WTC11 (cell line): ENCODE measurements around the gene ANO10. TPM values are rescaled to one million over a fixed set of nuclear protein-coding genes. Genes with fewer than 3 reads are reported as not detected.

Source experiments
- ATAC-seq: fragments of 200-7000 bp; cut with Tn5 transposase; 2 replicates; pipeline ENCODE4 v1.10.0; 2021; ENCODE audit warnings: mild to moderate bottlenecking, moderate library complexity
- CTCF ChIA-PET: fragments of 300-600 bp; sonication (Branson Sonifier 250); formaldehyde crosslinking; loops from one replicate; lab custom pipeline; 2021; ENCODE audit warnings: antibody characterized with exemption; lab: Charles Lee
- POLR2A ChIA-PET: fragments of 350-600 bp; sonication (Branson Sonifier 250); formaldehyde crosslinking; loops from one replicate; lab custom pipeline; 2021; ENCODE audit warnings: antibody characterized with exemption; lab: Charles Lee
- DNase-seq: peaks from one replicate; pipeline ENCODE4 v3.0.0; 2021; ENCODE audit warnings: low spot score
- H3K27ac Mint-ChIP-seq: 2 replicates; pipeline ENCODE4 v1.8.0; 2021; ENCODE audit warnings: mixed read lengths
- H3K27me3 Mint-ChIP-seq: 2 replicates; pipeline ENCODE4 v1.8.0; 2021; ENCODE audit warnings: low read depth, mild to moderate bottlenecking, moderate library complexity, mixed read lengths
- H3K36me3 Mint-ChIP-seq: 2 replicates; pipeline ENCODE4 v1.8.0; 2021; ENCODE audit warnings: mixed read lengths
- H3K4me1 Mint-ChIP-seq: 2 replicates; pipeline ENCODE4 v1.8.0; 2022; ENCODE audit warnings: mixed read lengths
- H3K4me3 Mint-ChIP-seq: 2 replicates; pipeline ENCODE4 v1.8.0; 2021; ENCODE audit warnings: mild to moderate bottlenecking, moderate library complexity, mixed read lengths
- H3K9me3 Mint-ChIP-seq: 2 replicates; pipeline ENCODE4 v1.8.0; 2021; ENCODE audit warnings: mixed read lengths
- CBFB ChIP-seq: sonication (generic); formaldehyde crosslinking; IDR thresholded peaks from 2 replicates; pipeline ENCODE4 v1.8.1; 2022; ENCODE audit warnings: mild to moderate bottlenecking, low read depth, missing genetic modification reagents
- CDX4 ChIP-seq: fragments of 250-450 bp; sonication (Bioruptor Pico); IDR thresholded peaks from 2 replicates; pipeline ENCODE4 v1.9.0; 2021; ENCODE audit warnings: moderate library complexity, mild to moderate bottlenecking, inconsistent platforms, borderline replicate concordance
- FOXJ3 ChIP-seq: sonication (generic); formaldehyde crosslinking; IDR thresholded peaks from 2 replicates; pipeline ENCODE4 v1.9.0; 2021; ENCODE audit warnings: missing genetic modification reagents, mild to moderate bottlenecking, borderline replicate concordance
- GRHL2 ChIP-seq: fragments of 250-450 bp; sonication (Bioruptor Pico); IDR thresholded peaks from 2 replicates; pipeline ENCODE4 v1.8.0; 2022; ENCODE audit warnings: mild to moderate bottlenecking, moderate library complexity; ENCODE audit not compliant: insufficient replicate concordance, severe bottlenecking
- JUN ChIP-seq: sonication (generic); formaldehyde crosslinking; IDR thresholded peaks from 2 replicates; pipeline ENCODE4 v1.8.0; 2023; ENCODE audit warnings: mild to moderate bottlenecking, missing genetic modification reagents
- OVOL2 ChIP-seq: fragments of 250-450 bp; sonication (Bioruptor Pico); IDR thresholded peaks from 2 replicates; pipeline ENCODE4 v1.9.0; 2021; ENCODE audit warnings: mild to moderate bottlenecking, borderline replicate concordance
- PRRX2 ChIP-seq: fragments of 250-450 bp; sonication (Bioruptor Pico); IDR thresholded peaks from 2 replicates; pipeline ENCODE4 v1.8.0; 2021; ENCODE audit warnings: mild to moderate bottlenecking
- RORB ChIP-seq: fragments of 250-450 bp; sonication (Bioruptor Pico); IDR thresholded peaks from 2 replicates; pipeline ENCODE4 v1.9.0; 2021; ENCODE audit warnings: mild to moderate bottlenecking
- SMAD3 ChIP-seq: sonication (generic); formaldehyde crosslinking; IDR thresholded peaks from 2 replicates; pipeline ENCODE4 v1.8.0; 2022; ENCODE audit warnings: missing genetic modification reagents, mild to moderate bottlenecking, borderline replicate concordance
- TCF7 ChIP-seq: sonication (generic); formaldehyde crosslinking; IDR thresholded peaks from 2 replicates; pipeline ENCODE4 v1.8.0; 2022; ENCODE audit warnings: mild to moderate bottlenecking, low read depth, missing genetic modification reagents, moderate library complexity
- ZBTB43 ChIP-seq: sonication (generic); formaldehyde crosslinking; IDR thresholded peaks from 2 replicates; pipeline ENCODE4 v1.8.1; 2023; ENCODE audit warnings: mild to moderate bottlenecking, missing genetic modification reagents
- ZNF121 ChIP-seq: sonication (generic); formaldehyde crosslinking; IDR thresholded peaks from 2 replicates; pipeline ENCODE4 v1.8.0; 2023; ENCODE audit warnings: missing genetic modification reagents
- ZNF281 ChIP-seq: sonication (generic); formaldehyde crosslinking; IDR thresholded peaks from 2 replicates; pipeline ENCODE4 v1.8.0; 2023; ENCODE audit warnings: mild to moderate bottlenecking, missing genetic modification reagents
- ZNF396 ChIP-seq: fragments of 250-450 bp; sonication (Bioruptor Pico); IDR thresholded peaks from 2 replicates; pipeline ENCODE4 v1.8.0; 2021; ENCODE audit warnings: mild to moderate bottlenecking, moderate library complexity, borderline replicate concordance
- total RNA-seq: library from RNA; stranded (reverse); gene quantifications from 3 replicates; pipeline ENCODE4 v1.2.3, GENCODE V29; 2021
- TF ChIP-seq, protein P1 (sequence below): sonication (generic); formaldehyde crosslinking; IDR thresholded peaks from 2 replicates; pipeline ENCODE4 v1.8.1; 2023; ENCODE audit warnings: mild to moderate bottlenecking, moderate library complexity, missing genetic modification reagents
- TF ChIP-seq, protein P2 (sequence below): fragments of 250-450 bp; sonication (Bioruptor Pico); conservative IDR thresholded peaks from 2 replicates; pipeline ENCODE4 v1.9.0; 2021; ENCODE audit warnings: mild to moderate bottlenecking
- TF ChIP-seq, protein P3 (sequence below): sonication (generic); formaldehyde crosslinking; IDR thresholded peaks from 2 replicates; pipeline ENCODE4 v1.8.1; 2022; ENCODE audit warnings: missing genetic modification reagents, borderline replicate concordance
- TF ChIP-seq, protein P4 (sequence below): sonication (generic); formaldehyde crosslinking; IDR thresholded peaks from 2 replicates; pipeline ENCODE4 v1.8.0; 2022; ENCODE audit warnings: mild to moderate bottlenecking, missing genetic modification reagents

Gene ANO10
- total RNA-seq, 1 experiment from 2014 or later = 35.1 TPM

- TF ChIP-seq OVOL2 (CRISPR knock-in tag) (no peak), ZNF121 (CRISPR knock-in tag) (no peak), GRHL2 (no peak), ZBTB43 (CRISPR knock-in tag) (no peak)
- TF ChIP-seq, protein P1, sequence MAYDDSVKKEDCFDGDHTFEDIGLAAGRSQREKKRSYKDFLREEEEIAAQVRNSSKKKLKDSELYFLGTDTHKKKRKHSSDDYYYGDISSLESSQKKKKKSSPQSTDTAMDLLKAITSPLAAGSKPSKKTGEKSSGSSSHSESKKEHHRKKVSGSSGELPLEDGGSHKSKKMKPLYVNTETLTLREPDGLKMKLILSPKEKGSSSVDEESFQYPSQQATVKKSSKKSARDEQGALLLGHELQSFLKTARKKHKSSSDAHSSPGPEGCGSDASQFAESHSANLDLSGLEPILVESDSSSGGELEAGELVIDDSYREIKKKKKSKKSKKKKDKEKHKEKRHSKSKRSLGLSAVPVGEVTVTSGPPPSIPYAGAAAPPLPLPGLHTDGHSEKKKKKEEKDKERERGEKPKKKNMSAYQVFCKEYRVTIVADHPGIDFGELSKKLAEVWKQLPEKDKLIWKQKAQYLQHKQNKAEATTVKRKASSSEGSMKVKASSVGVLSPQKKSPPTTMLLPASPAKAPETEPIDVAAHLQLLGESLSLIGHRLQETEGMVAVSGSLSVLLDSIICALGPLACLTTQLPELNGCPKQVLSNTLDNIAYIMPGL = no peak
- H3K4me3 Mint-ChIP-seq = no peak overlapping the region
- H3K36me3 Mint-ChIP-seq = no peaks in the 10 kb centered on the region
- no peak for DNase-seq
- ATAC-seq = no peak; the same call in 1 of the 2 replicates
- H3K27ac Mint-ChIP-seq = no peak overlapping the region
- ChIA-PET CTCF (interaction anchor here (0.5 to 1.1 kb wide), 2 partner anchors 84 to 348 kb away, joined by 3 read pairs; no protein-coding TSS in a partner anchor), POLR2A (no interaction called here)
- H3K27me3 Mint-ChIP-seq = no peaks in the 10 kb centered on the region
- peaks cover 3% of the 10 kb centered on the region; the same call in 1 of the 2 replicates for H3K4me1 Mint-ChIP-seq
- H3K9me3 Mint-ChIP-seq = no peaks in the 10 kb centered on the region
Observed at GRCh38 chr3:43418601-43419272, 203.1 kb downstream of the ANO10 start.

- H3K4me1 Mint-ChIP-seq = no peaks in the 10 kb centered on the region; the same call in 1 of the 2 replicates
- CTCF ChIA-PET = interaction anchor here (0.5 kb wide), 1 partner anchor 137 kb away, joined by 3 read pairs; no protein-coding TSS in a partner anchor
- DNase-seq (no peak), ATAC-seq (no peak)
- H3K4me3 Mint-ChIP-seq = no peak overlapping the region
- POLR2A ChIA-PET = no interaction called here
- no peaks in the 10 kb centered on the region for H3K36me3 Mint-ChIP-seq
- H3K9me3 Mint-ChIP-seq = no peaks in the 10 kb centered on the region
- H3K27ac Mint-ChIP-seq = no peak overlapping the region
- no peaks in the 10 kb centered on the region for H3K27me3 Mint-ChIP-seq
- TF ChIP-seq SMAD3 (CRISPR knock-in tag) = no peak
- no peak for TF ChIP-seq CDX4 (CRISPR knock-in tag)
- TF ChIP-seq RORB (CRISPR knock-in tag) = no peak
- TF ChIP-seq ZNF281 (CRISPR knock-in tag) = no peak
- no peak for TF ChIP-seq PRRX2 (CRISPR knock-in tag)
- TF ChIP-seq JUN = no peak
- TF ChIP-seq FOXJ3 (CRISPR knock-in tag) = no peak
- no peak for TF ChIP-seq CBFB (CRISPR knock-in tag)
- TF ChIP-seq TCF7 = no peak
- TF ChIP-seq, protein P2, sequence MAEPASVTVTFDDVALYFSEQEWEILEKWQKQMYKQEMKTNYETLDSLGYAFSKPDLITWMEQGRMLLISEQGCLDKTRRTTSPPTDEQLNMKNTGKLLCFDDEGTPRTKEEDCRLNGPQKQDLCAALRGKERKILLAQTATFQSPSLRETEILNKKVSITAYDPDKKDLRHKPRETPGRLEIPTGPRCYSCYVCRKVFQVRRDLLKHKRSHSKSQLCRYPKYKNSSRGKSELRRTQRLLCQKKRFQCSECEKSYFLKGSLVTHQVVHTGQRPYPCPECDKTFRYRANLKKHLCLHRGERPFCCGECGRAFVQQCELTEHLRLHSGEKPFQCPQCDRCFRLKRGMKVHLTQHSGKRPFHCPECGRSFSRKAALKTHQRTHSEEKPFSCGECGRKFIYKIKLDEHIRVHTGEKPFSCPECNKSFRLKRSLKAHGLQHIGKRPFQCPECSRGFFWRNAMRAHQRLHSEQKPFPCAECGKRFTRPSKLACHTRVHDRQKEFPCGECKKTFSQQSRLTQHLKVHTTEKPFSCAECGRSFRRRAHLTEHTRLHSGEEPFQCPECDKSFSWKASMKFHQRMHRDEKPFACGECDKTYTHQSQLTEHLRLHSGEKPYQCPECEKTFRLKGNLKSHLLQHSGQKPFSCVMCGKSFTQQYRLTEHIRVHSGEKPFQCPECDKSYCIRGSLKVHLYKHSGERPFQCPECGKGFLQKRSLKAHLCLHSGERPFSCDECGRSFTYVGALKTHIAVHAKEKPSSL (CRISPR knock-in tag) = no peak
- TF ChIP-seq, protein P3, sequence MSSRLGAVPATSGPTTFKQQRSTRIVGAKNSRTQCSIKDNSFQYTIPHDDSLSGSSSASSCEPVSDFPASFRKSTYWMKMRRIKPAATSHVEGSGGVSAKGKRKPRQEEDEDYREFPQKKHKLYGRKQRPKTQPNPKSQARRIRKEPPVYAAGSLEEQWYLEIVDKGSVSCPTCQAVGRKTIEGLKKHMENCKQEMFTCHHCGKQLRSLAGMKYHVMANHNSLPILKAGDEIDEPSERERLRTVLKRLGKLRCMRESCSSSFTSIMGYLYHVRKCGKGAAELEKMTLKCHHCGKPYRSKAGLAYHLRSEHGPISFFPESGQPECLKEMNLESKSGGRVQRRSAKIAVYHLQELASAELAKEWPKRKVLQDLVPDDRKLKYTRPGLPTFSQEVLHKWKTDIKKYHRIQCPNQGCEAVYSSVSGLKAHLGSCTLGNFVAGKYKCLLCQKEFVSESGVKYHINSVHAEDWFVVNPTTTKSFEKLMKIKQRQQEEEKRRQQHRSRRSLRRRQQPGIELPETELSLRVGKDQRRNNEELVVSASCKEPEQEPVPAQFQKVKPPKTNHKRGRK = no peak
- TF ChIP-seq, protein P4, sequence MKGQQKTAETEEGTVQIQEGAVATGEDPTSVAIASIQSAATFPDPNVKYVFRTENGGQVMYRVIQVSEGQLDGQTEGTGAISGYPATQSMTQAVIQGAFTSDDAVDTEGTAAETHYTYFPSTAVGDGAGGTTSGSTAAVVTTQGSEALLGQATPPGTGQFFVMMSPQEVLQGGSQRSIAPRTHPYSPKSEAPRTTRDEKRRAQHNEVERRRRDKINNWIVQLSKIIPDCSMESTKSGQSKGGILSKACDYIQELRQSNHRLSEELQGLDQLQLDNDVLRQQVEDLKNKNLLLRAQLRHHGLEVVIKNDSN (CRISPR knock-in tag) = no peak
- TF ChIP-seq, protein P1 = no peak
- TF ChIP-seq ZNF396 (CRISPR knock-in tag) = no peak
Observed at GRCh38 chr3:43417133-43417532, 204.7 kb downstream of the ANO10 start.
